Activated CD8-positive, alpha-beta memory T cell treated with anti-CD3 and anti-CD28 coated beads, Interleukin-2, amount 50 U/mL, for 24 hours (primary cell): ENCODE measurements around the gene ITLN2.
"Not testable (repeated sequence)": the region's sequence is repeated elsewhere in the genome, so short reads cannot be mapped to it uniquely, and the experiment has no call there.

Experiments used
- DNase-seq: peaks from one replicate; pipeline ENCODE4 v3.0.0-alpha.2; 2020; ENCODE audit errors: extremely low read depth

The ITLN2 gene

DNA sequence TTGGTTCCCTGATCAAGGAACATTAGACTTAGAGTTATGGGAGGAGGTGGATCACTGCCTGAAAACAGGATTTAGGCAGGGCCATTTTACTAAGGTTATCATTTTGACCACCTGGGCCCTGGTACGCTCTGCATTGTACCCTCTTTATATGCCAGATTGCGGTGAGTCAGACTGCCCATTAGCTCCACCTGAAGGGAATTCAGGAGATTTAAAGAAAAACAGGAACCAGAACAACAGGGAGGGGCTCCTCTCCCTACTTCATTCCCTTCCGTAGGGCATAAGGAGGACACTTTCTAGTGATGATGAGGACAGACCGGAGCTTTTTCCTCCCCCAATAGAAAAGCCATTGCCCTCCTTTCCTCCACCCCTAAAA lies 49.0 kb downstream of the ITLN2 start:
- no peak for DNase-seq

DNA sequence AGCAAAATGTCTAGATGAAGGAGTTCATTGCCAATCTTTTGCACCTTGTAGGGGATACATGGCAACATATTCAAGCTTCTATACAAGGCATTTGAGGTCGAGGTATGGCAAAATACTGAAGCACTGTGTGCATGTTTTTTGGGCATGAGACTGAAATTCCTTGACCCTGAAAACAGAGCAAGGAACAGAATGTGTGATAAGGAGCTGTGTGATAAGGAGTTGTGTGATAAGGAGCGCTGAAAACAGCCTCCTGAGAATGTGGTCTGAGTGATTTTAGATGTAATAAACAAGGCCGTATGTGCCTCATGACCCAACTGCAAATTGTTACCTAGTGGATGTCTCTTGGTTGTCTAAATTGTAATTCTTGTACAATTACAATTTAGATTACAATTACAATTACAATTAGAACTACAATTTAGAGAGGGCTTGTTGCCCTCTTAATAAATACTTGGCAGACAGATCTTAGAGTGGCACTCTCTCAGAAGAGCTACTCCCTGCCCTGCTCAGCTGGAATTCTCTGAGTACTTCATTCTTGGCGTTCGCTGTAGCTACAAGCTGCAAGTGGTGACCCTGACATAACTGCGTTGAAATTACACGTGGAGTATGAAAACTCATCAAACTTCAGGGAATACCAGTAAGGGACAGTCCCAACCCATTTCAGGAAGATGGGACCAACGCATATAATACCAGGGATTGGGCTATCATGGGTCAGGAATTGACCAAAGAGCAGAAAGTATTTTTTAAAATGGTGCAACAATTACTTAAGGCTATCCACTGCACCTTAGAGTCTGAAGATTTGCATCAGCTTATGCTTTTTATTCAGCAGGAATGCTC lies 49.6 kb downstream of the ITLN2 start:
- DNase-seq, result no peak

- DNase-seq, result not testable (repeated sequence)
Observed at GRCh38 chr1:160902251-160902650, 52.4 kb downstream of the ITLN2 start.

GRCh38 chr1:160901768-160902167 lies 52.8 kb downstream of the ITLN2 start:
- DNase-seq, result no peak

DNA sequence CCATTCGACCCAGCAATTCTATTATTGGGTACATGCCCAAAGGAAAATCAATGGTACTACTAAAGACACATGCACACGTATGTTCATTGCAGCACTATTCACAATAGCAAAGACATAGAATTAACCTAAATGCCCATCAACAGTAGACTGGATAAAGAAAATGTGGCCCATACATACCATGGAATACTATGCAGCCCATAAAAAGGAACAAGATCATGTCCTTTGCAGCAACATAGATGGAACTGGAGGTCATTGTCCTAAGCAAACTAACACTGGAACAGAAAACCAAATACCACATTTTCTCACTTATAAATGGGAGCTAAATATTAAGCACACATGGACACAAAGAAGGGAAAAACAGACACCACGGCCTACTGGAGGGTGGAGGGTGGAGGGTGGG lies 53.9 kb downstream of the ITLN2 start:
- DNase-seq, result not testable (repeated sequence)
